ENCODE measurements around the gene STK24.

DNA sequence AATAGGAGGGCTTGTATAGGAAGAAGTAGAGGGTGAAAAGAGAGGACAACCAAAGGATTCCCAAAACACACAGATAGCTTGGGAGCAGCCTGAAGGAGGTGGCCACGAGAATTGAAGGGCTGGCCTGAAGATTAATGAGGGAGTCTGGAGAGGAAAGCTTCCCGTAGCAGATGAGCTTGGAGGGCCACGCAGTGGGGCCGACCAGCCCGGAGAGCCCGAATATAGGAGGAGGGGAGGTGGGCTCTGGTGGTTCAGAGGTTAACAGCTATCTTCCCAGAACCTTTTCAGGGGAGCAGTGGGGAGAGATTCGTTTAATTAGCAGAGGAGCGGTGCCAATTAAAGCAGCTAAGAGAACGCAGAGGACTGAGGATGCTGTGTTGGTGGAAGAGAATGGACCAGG lies 154.9 kb downstream of the STK24 start:
- TF ChIP-seq, protein P1, sequence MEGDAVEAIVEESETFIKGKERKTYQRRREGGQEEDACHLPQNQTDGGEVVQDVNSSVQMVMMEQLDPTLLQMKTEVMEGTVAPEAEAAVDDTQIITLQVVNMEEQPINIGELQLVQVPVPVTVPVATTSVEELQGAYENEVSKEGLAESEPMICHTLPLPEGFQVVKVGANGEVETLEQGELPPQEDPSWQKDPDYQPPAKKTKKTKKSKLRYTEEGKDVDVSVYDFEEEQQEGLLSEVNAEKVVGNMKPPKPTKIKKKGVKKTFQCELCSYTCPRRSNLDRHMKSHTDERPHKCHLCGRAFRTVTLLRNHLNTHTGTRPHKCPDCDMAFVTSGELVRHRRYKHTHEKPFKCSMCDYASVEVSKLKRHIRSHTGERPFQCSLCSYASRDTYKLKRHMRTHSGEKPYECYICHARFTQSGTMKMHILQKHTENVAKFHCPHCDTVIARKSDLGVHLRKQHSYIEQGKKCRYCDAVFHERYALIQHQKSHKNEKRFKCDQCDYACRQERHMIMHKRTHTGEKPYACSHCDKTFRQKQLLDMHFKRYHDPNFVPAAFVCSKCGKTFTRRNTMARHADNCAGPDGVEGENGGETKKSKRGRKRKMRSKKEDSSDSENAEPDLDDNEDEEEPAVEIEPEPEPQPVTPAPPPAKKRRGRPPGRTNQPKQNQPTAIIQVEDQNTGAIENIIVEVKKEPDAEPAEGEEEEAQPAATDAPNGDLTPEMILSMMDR (IDR thresholded peaks at IDR 0.05) = no peak
- TF ChIP-seq ZFX (IDR thresholded peaks at IDR 0.05; ENCODE audit: borderline replicate concordance) = no peak
